GM12891 (cell line): Measurements from ENCODE around the gene FAM83F.

Experiments
- PAX5 ChIP-seq: IDR thresholded peaks from 2 replicates; pipeline ENCODE4 v1.6.1; 2011; ENCODE audit warnings: low read length, moderate library complexity, mild to moderate bottlenecking; ENCODE audit not compliant: insufficient read depth, severe bottlenecking
- POLR2A ChIP-seq: IDR thresholded peaks from 2 replicates; pipeline ENCODE4 v1.6.1; 2011; ENCODE audit warnings: low read depth, low read length, control low read depth
- POLR2AphosphoS5 ChIP-seq: IDR thresholded peaks from 2 replicates; pipeline ENCODE4 v1.6.1; 2011; ENCODE audit warnings: low read depth, low read length, control low read depth
- SPI1 ChIP-seq: IDR thresholded peaks from 2 replicates; pipeline ENCODE4 v1.6.1; 2011; ENCODE audit warnings: low read depth, low read length, control low read depth
- TAF1 ChIP-seq: IDR thresholded peaks from 2 replicates; pipeline ENCODE4 v1.6.1; 2011; ENCODE audit warnings: low read depth, low read length, control low read depth

DNA sequence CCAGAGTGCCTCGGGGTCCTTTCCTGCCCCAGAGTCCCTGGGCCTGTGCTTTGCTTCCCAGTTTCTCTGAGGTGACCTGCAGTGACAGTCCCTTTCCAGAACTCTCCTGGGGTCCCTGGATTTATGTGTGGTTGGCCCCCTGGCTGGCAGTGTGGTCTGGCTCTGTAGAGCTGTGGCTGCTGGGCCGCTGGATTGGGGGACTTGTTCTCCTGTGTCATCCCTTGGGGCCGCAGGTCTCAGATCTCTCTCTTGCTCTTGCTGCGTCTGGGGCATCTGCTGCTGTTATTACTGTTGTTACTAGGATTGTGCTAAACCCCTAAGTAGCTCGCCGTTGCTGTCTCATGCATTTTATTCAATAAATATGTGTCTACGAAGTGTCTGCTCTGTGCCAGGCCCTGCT lies 31.9 kb downstream of the FAM83F start:
- TF ChIP-seq POLR2A (no peak), TAF1 (no peak), POLR2AphosphoS5 (no peak), PAX5 (no peak), SPI1 (no peak)
